ENCODE data around the gene C16orf78.

C16orf78 gene

GRCh38 chr16:49373504-49373903 lies at the start of gene C16orf78:
Gene C16orf78, plus strand, starts transcription at chr16:49373804. Its CDS starts 136 bp downstream, at chr16:49373940.
- no peak within 1 kb of the TSS for H3K4me3 Mint-ChIP-seq
- no peak for ATAC-seq (ENCODE audit: low read depth)

GRCh38 chr16:49324703-49325102 lies 48.9 kb upstream of the C16orf78 start:
- ATAC-seq (ENCODE audit: low read depth) (no peak), DNase-seq (ENCODE audit: low spot score in 2 of 2) (no peak)
- Mint-ChIP-seq H3K27me3 (peaks cover 4% of the 10 kb centered on the region), H3K36me3 (no peaks in the 10 kb centered on the region), H3K4me3 (no peak overlapping the region), H3K9me3 (peaks cover 7% of the 10 kb centered on the region), H3K4me1 (no peaks in the 10 kb centered on the region), H3K27ac (no peak overlapping the region)

More at GRCh38 chr16:49373504-49373903, at the start of gene C16orf78:
- DNase-seq (ENCODE audit: low spot score in 2 of 2), result no peak
- Mint-ChIP-seq H3K9me3 (peaks cover 3% of the 10 kb centered on the region), H3K27me3 (peaks cover 8% of the 10 kb centered on the region), H3K36me3 (no peaks in the 10 kb centered on the region), H3K27ac (no peak within 1 kb of the TSS), H3K4me1 (no peaks in the 10 kb centered on the region)

- H3K27me3 Mint-ChIP-seq, result peaks cover 4% of the 10 kb centered on the region
- no peaks in the 10 kb centered on the region for H3K9me3 Mint-ChIP-seq
- no peak overlapping the region for H3K27ac Mint-ChIP-seq
- DNase-seq (ENCODE audit: low spot score in 2 of 2), result no peak
- H3K4me3 Mint-ChIP-seq, result no peak overlapping the region
- H3K4me1 Mint-ChIP-seq, result no peaks in the 10 kb centered on the region
- no peak for ATAC-seq (ENCODE audit: low read depth)
- H3K36me3 Mint-ChIP-seq, result no peaks in the 10 kb centered on the region
These were observed 46.1 kb upstream of the C16orf78 start for GRCh38 chr16:49327466-49327865.

- no peaks in the 10 kb centered on the region for H3K9me3 Mint-ChIP-seq
- ATAC-seq (ENCODE audit: low read depth) (no peak), DNase-seq (ENCODE audit: low spot score in 2 of 2) (no peak)
- no peaks in the 10 kb centered on the region for H3K4me1 Mint-ChIP-seq
- no peak overlapping the region for H3K27ac Mint-ChIP-seq
- no peak overlapping the region for H3K4me3 Mint-ChIP-seq
- H3K36me3 Mint-ChIP-seq, result no peaks in the 10 kb centered on the region
- peaks cover 4% of the 10 kb centered on the region for H3K27me3 Mint-ChIP-seq
These were observed 45.3 kb upstream of the C16orf78 start for GRCh38 chr16:49328325-49328724.

- Mint-ChIP-seq H3K9me3 (no peaks in the 10 kb centered on the region), H3K27ac (no peak overlapping the region), H3K4me3 (no peak overlapping the region), H3K36me3 (no peaks in the 10 kb centered on the region), H3K4me1 (no peaks in the 10 kb centered on the region), H3K27me3 (peaks cover 3% of the 10 kb centered on the region)
- ATAC-seq (ENCODE audit: low read depth), result no peak
- no peak for DNase-seq (ENCODE audit: low spot score in 2 of 2)
These were observed 42.9 kb upstream of the C16orf78 start for GRCh38 chr16:49330562-49331201.

- no peak overlapping the region for H3K4me3 Mint-ChIP-seq
- H3K36me3 Mint-ChIP-seq, result no peaks in the 10 kb centered on the region
- H3K27ac Mint-ChIP-seq, result no peak overlapping the region
- DNase-seq (ENCODE audit: low spot score in 2 of 2), result no peak
- H3K27me3 Mint-ChIP-seq, result peaks cover 5% of the 10 kb centered on the region
- ATAC-seq (ENCODE audit: low read depth), result no peak
- H3K4me1 Mint-ChIP-seq, result no peaks in the 10 kb centered on the region
- H3K9me3 Mint-ChIP-seq, result no peaks in the 10 kb centered on the region
These were observed 40.9 kb upstream of the C16orf78 start for GRCh38 chr16:49332589-49333258.

- H3K4me3 Mint-ChIP-seq, result no peak overlapping the region
- no peaks in the 10 kb centered on the region for H3K4me1 Mint-ChIP-seq
- DNase-seq (ENCODE audit: low spot score in 2 of 2) (no peak), ATAC-seq (ENCODE audit: low read depth) (no peak)
- no peak overlapping the region for H3K27ac Mint-ChIP-seq
- no peaks in the 10 kb centered on the region for H3K9me3 Mint-ChIP-seq
- H3K27me3 Mint-ChIP-seq, result peaks cover 5% of the 10 kb centered on the region
- H3K36me3 Mint-ChIP-seq, result no peaks in the 10 kb centered on the region
These were observed 40.4 kb upstream of the C16orf78 start for GRCh38 chr16:49333259-49333597.

- DNase-seq (ENCODE audit: low spot score in 2 of 2), result no peak
- Mint-ChIP-seq H3K27me3 (peaks cover 7% of the 10 kb centered on the region), H3K27ac (no peak overlapping the region), H3K36me3 (no peaks in the 10 kb centered on the region), H3K4me3 (no peak overlapping the region), H3K4me1 (no peaks in the 10 kb centered on the region), H3K9me3 (no peaks in the 10 kb centered on the region)
- no peak for ATAC-seq (ENCODE audit: low read depth)
These were observed 37.8 kb upstream of the C16orf78 start for GRCh38 chr16:49335828-49336227.

- no peak overlapping the region for H3K4me3 Mint-ChIP-seq
- H3K36me3 Mint-ChIP-seq, result no peaks in the 10 kb centered on the region
- H3K27me3 Mint-ChIP-seq, result peaks cover 9% of the 10 kb centered on the region
- H3K4me1 Mint-ChIP-seq, result no peaks in the 10 kb centered on the region
- peaks cover 1% of the 10 kb centered on the region for H3K9me3 Mint-ChIP-seq
- DNase-seq (ENCODE audit: low spot score in 2 of 2), result no peak
- H3K27ac Mint-ChIP-seq, result no peak overlapping the region
- ATAC-seq (ENCODE audit: low read depth), result no peak
These were observed 37.0 kb upstream of the C16orf78 start for GRCh38 chr16:49336581-49336980.

GRCh38 chr16:49337814-49338350 lies 35.7 kb upstream of the C16orf78 start:
- peaks cover 3% of the 10 kb centered on the region for H3K9me3 Mint-ChIP-seq
- no peaks in the 10 kb centered on the region for H3K36me3 Mint-ChIP-seq
- no peak overlapping the region for H3K4me3 Mint-ChIP-seq
- no peaks in the 10 kb centered on the region for H3K4me1 Mint-ChIP-seq
- no peak overlapping the region for H3K27ac Mint-ChIP-seq
- DNase-seq (ENCODE audit: low spot score in 2 of 2) (no peak), ATAC-seq (ENCODE audit: low read depth) (no peak)
- H3K27me3 Mint-ChIP-seq, result peaks cover 10% of the 10 kb centered on the region

- H3K4me3 Mint-ChIP-seq, result no peak overlapping the region
- ATAC-seq (ENCODE audit: low read depth) (no peak), DNase-seq (ENCODE audit: low spot score in 2 of 2) (no peak)
- peaks cover 3% of the 10 kb centered on the region for H3K9me3 Mint-ChIP-seq
- H3K27me3 Mint-ChIP-seq, result peaks cover 10% of the 10 kb centered on the region
- no peaks in the 10 kb centered on the region for H3K4me1 Mint-ChIP-seq
- H3K27ac Mint-ChIP-seq, result no peak overlapping the region
- H3K36me3 Mint-ChIP-seq, result no peaks in the 10 kb centered on the region
These were observed 34.9 kb upstream of the C16orf78 start for GRCh38 chr16:49338611-49339265.

GRCh38 chr16:49340466-49340865 lies 33.1 kb upstream of the C16orf78 start:
- no peak overlapping the region for H3K27ac Mint-ChIP-seq
- no peak overlapping the region for H3K4me3 Mint-ChIP-seq
- H3K27me3 Mint-ChIP-seq, result peaks cover 10% of the 10 kb centered on the region
- no peaks in the 10 kb centered on the region for H3K36me3 Mint-ChIP-seq
- DNase-seq (ENCODE audit: low spot score in 2 of 2) (no peak), ATAC-seq (ENCODE audit: low read depth) (no peak)
- H3K4me1 Mint-ChIP-seq, result no peaks in the 10 kb centered on the region
- H3K9me3 Mint-ChIP-seq, result peaks cover 3% of the 10 kb centered on the region

- Mint-ChIP-seq H3K4me1 (no peaks in the 10 kb centered on the region), H3K9me3 (peaks cover 3% of the 10 kb centered on the region), H3K4me3 (no peak overlapping the region), H3K36me3 (no peaks in the 10 kb centered on the region), H3K27me3 (peaks cover 8% of the 10 kb centered on the region), H3K27ac (no peak overlapping the region)
- no peak for ATAC-seq (ENCODE audit: low read depth)
- no peak for DNase-seq (ENCODE audit: low spot score in 2 of 2)
These were observed 31.9 kb upstream of the C16orf78 start for GRCh38 chr16:49341706-49342105.
